Neuronal stem cell (in vitro differentiated cells): ENCODE results near the gene NFATC2.

Experiments
- DNase-seq: peaks from one replicate; pipeline ENCODE4 v3.0.0-alpha.2; 2013; ENCODE audit warnings: low spot score
- H2AFZ ChIP-seq: one replicate; pipeline ENCODE4 v1.6.1; 2013; ENCODE audit warnings: mild to moderate bottlenecking, low read length, inconsistent platforms
- H2AK5ac ChIP-seq: 2 replicates; pipeline ENCODE4 v1.6.1; 2013; ENCODE audit warnings: low read depth, mild to moderate bottlenecking, inconsistent platforms, low read length, moderate library complexity, mixed read lengths
- H2BK120ac ChIP-seq: 2 replicates; pipeline ENCODE4 v1.6.1; 2013; ENCODE audit warnings: low read depth, mild to moderate bottlenecking, inconsistent platforms, low read length, moderate library complexity, mixed read lengths
- H2BK12ac ChIP-seq: one replicate; pipeline ENCODE4 v1.6.1; 2013; ENCODE audit warnings: low read length, inconsistent platforms
- H2BK15ac ChIP-seq: 2 replicates; pipeline ENCODE4 v1.6.1; 2013; ENCODE audit warnings: mild to moderate bottlenecking, low read length, inconsistent platforms, mixed read lengths
- H2BK5ac ChIP-seq: one replicate; pipeline ENCODE4 v1.6.1; 2013; ENCODE audit warnings: inconsistent platforms, mild to moderate bottlenecking, low read length, moderate library complexity
- H3K14ac ChIP-seq: one replicate; pipeline ENCODE4 v1.6.1; 2013; ENCODE audit warnings: low read length, inconsistent platforms
- H3K18ac ChIP-seq: 2 replicates; pipeline ENCODE4 v1.6.1; 2013; ENCODE audit warnings: low read length, inconsistent platforms
- H3K23ac ChIP-seq: 2 replicates; pipeline ENCODE4 v1.6.1; 2013; ENCODE audit warnings: low read depth, mild to moderate bottlenecking, mixed read lengths, low read length, inconsistent platforms; ENCODE audit not compliant: poor library complexity
- H3K27ac ChIP-seq: replicated peaks from 3 replicates; pipeline ENCODE4 v1.5.1; 2013; ENCODE audit warnings: low read length, inconsistent platforms
- H3K27me3 ChIP-seq, 3 experiments: 2 replicates each; pipeline ENCODE4 v1.6.1; 2013; ENCODE audit warnings: low read length in 3 of 3, mild to moderate bottlenecking in 2 of 3, inconsistent platforms in 1 of 3, low read depth in 1 of 3, mixed read lengths in 1 of 3, moderate library complexity in 1 of 3; ENCODE audit not compliant: control insufficient read depth in 3 of 3, insufficient read depth in 3 of 3
- H3K36me3 ChIP-seq, 2 donors: replicated peaks in 1 of 2; 2 replicates each; pipeline ENCODE4 v1.6.1; 2013; ENCODE audit warnings: low read length in 2 of 2; ENCODE audit not compliant: control insufficient read depth in 2 of 2, insufficient read depth in 2 of 2
- H3K4ac ChIP-seq: 2 replicates; pipeline ENCODE4 v1.6.1; 2013; ENCODE audit warnings: inconsistent platforms, mild to moderate bottlenecking, low read length, moderate library complexity
- H3K4me1 ChIP-seq, 2 donors: 1 replicate in 1 of 2; 2 replicates in 1 of 2; pipeline ENCODE4 v1.6.1; 2013; ENCODE audit warnings: low read length in 2 of 2, low read depth in 1 of 2; ENCODE audit not compliant: control insufficient read depth in 2 of 2, insufficient read depth in 1 of 2
- H3K4me2 ChIP-seq: one replicate; pipeline ENCODE4 v1.6.1; 2013; ENCODE audit warnings: mild to moderate bottlenecking, low read length, inconsistent platforms; ENCODE audit not compliant: insufficient read depth, poor library complexity, severe bottlenecking
- H3K4me3 ChIP-seq, 2 donors: 2 replicates each; pipeline ENCODE4 v1.5.1; 2013; ENCODE audit warnings: low read length in 2 of 2, mild to moderate bottlenecking in 2 of 2, inconsistent platforms in 1 of 2, moderate library complexity in 1 of 2
- H3K79me1 ChIP-seq: one replicate; pipeline ENCODE4 v1.6.1; 2013; ENCODE audit warnings: low read depth, mild to moderate bottlenecking, inconsistent platforms, low read length, moderate library complexity
- H3K9ac ChIP-seq: one replicate; pipeline ENCODE4 v1.6.1; 2013; ENCODE audit warnings: mild to moderate bottlenecking, low read depth, low read length, inconsistent platforms; ENCODE audit not compliant: poor library complexity
- H3K9me3 ChIP-seq, 2 donors: replicated peaks in 1 of 2; 2 replicates each; pipeline versions ENCODE3 to v1.6.1; 2013; ENCODE audit warnings: low read length in 2 of 2, mild to moderate bottlenecking in 2 of 2, inconsistent platforms in 1 of 2, low read depth in 1 of 2, mixed read lengths in 1 of 2, moderate library complexity in 1 of 2; ENCODE audit not compliant: control insufficient read depth in 2 of 2, insufficient read depth in 1 of 2
- H4K8ac ChIP-seq: one replicate; pipeline ENCODE4 v1.6.1; 2013; ENCODE audit warnings: low read depth, mild to moderate bottlenecking, inconsistent platforms, low read length, moderate library complexity
- H4K91ac ChIP-seq: one replicate; pipeline ENCODE4 v1.6.1; 2013; ENCODE audit warnings: low read length, low read depth, mild to moderate bottlenecking, inconsistent platforms; ENCODE audit not compliant: poor library complexity
- WGBS, 2 donors: extraction: QIAGEN DNeasy Blood & Tissue Kit; methylation state at CpG; one replicate each; pipeline ENCODE4 v1.1.7; 2013; ENCODE audit warnings: missing lambda C conversion rate in 2 of 2, mixed read lengths in 1 of 2; ENCODE audit not compliant: insufficient read length in 2 of 2, insufficient replicate concordance in 1 of 2; ENCODE audit errors: extremely low coverage in 2 of 2; 5-methylcytosine and 5-hydroxymethylcytosine counted together

Gene NFATC2

GRCh38 chr20:51529081-51529681 is 13.3 kb downstream of the NFATC2 start:
- Histone ChIP-seq H3K4ac (no peak overlapping the region), H2BK5ac (no peak overlapping the region), H3K4me2 (no peak overlapping the region), H3K14ac (no peak overlapping the region), H2AFZ (peak overlapping the region; percentile 55), H3K27ac (no peak overlapping the region), H3K4me1 (peaks cover 4 to 11% of the 10 kb centered on the region in 2 donors), H2AK5ac (no peak overlapping the region), H3K79me1 (no peaks in the 10 kb centered on the region), H3K9me3 (no peaks in the 10 kb centered on the region), H3K23ac (no peak overlapping the region), H3K36me3 (no peaks in the 10 kb centered on the region), H2BK12ac (no peak overlapping the region), H2BK15ac (no peak overlapping the region), H2BK120ac (no peak overlapping the region), H3K4me3 (no peak overlapping the region), H3K18ac (no peak overlapping the region), H4K91ac (no peak overlapping the region), H3K27me3 (no peaks in the 10 kb centered on the region), H4K8ac (no peak overlapping the region), H3K9ac (no peak overlapping the region)
- WGBS, 2 donors, result no CpG with 5 or more reads among the region's 13 CpGs
- DNase-seq, result no peak

- Histone ChIP-seq H2BK5ac (no peak overlapping the region), H3K4me3 (no peak overlapping the region), H2BK12ac (no peak overlapping the region), H3K14ac (no peak overlapping the region), H2AFZ (peak overlapping the region; percentile 55), H3K9me3 (no peaks in the 10 kb centered on the region), H3K27me3 (no peaks in the 10 kb centered on the region), H2BK15ac (no peak overlapping the region), H2BK120ac (no peak overlapping the region), H3K27ac (no peak overlapping the region), H3K4me1 (peaks cover 4 to 8% of the 10 kb centered on the region in 2 donors), H3K79me1 (no peaks in the 10 kb centered on the region), H2AK5ac (no peak overlapping the region), H3K18ac (no peak overlapping the region), H3K4me2 (no peak overlapping the region), H3K4ac (no peak overlapping the region), H3K23ac (no peak overlapping the region), H3K9ac (no peak overlapping the region), H4K91ac (no peak overlapping the region), H4K8ac (no peak overlapping the region), H3K36me3 (no peaks in the 10 kb centered on the region)
- DNase-seq, result no peak
- no CpG with 5 or more reads among the region's 7 CpGs for WGBS, 2 donors
These were observed 14.1 kb downstream of the NFATC2 start for GRCh38 chr20:51528263-51529027.

GRCh38 chr20:51526754-51527153 is 15.8 kb downstream of the NFATC2 start:
- Histone ChIP-seq H4K91ac (no peak overlapping the region), H4K8ac (no peak overlapping the region), H3K27ac (no peak overlapping the region), H3K9me3 (no peaks in the 10 kb centered on the region), H3K4me2 (no peak overlapping the region), H2BK120ac (no peak overlapping the region), H3K27me3 (no peaks in the 10 kb centered on the region), H2BK12ac (no peak overlapping the region), H3K4me1 (peaks cover 3 to 4% of the 10 kb centered on the region in 2 donors), H3K9ac (no peak overlapping the region), H3K79me1 (no peaks in the 10 kb centered on the region), H2BK15ac (no peak overlapping the region), H2BK5ac (no peak overlapping the region), H3K4ac (no peak overlapping the region), H3K23ac (no peak overlapping the region), H3K4me3 (no peak overlapping the region), H2AK5ac (no peak overlapping the region), H2AFZ (no peak overlapping the region), H3K18ac (no peak overlapping the region), H3K14ac (no peak overlapping the region), H3K36me3 (no peaks in the 10 kb centered on the region)
- WGBS, 2 donors, result no CpG with 5 or more reads among the region's 4 CpGs
- no peak for DNase-seq

- no peak overlapping the region for H4K8ac ChIP-seq
- H3K36me3 ChIP-seq, result no peaks in the 10 kb centered on the region
- no peak for DNase-seq
- no peaks in the 10 kb centered on the region for H3K27me3 ChIP-seq
- H2AFZ ChIP-seq, result peak overlapping the region; percentile 73
- H3K9me3 ChIP-seq, result no peaks in the 10 kb centered on the region
- H3K27ac ChIP-seq, result no peak overlapping the region
- no peak overlapping the region for H2BK15ac ChIP-seq
- no peak overlapping the region for H3K14ac ChIP-seq
- H3K4me3 ChIP-seq, result no peak overlapping the region
- H2AK5ac ChIP-seq, result no peak overlapping the region
- no peak overlapping the region for H3K4ac ChIP-seq
- H3K4me1 ChIP-seq, result peaks cover 3 to 4% of the 10 kb centered on the region in 2 donors
- no peak overlapping the region for H4K91ac ChIP-seq
- H3K23ac ChIP-seq, result no peak overlapping the region
- H2BK120ac ChIP-seq, result no peak overlapping the region
- H2BK12ac ChIP-seq, result no peak overlapping the region
- H3K4me2 ChIP-seq, result no peak overlapping the region
- no peak overlapping the region for H3K18ac ChIP-seq
- no peaks in the 10 kb centered on the region for H3K79me1 ChIP-seq
- whole genome bisulfite sequencing, 2 donors, result no CpG with 5 or more reads among the region's 8 CpGs
- no peak overlapping the region for H2BK5ac ChIP-seq
- H3K9ac ChIP-seq, result no peak overlapping the region
These were observed 16.4 kb downstream of the NFATC2 start for GRCh38 chr20:51526106-51526470.
